Lung microvascular endothelial cell (primary cell): ENCODE data around the gene POLR1E. TPM values are rescaled to one million over a fixed set of nuclear protein-coding genes. Genes with fewer than 3 reads are reported as not detected.
A peak's percentile ranks its signal among the peaks of the same experiment; 100 is the strongest.

ENCODE experiments used
- DNase-seq, 2 donors: peaks; one replicate each; pipeline versions ENCODE4 v3.0.0 to v3.0.0-alpha.2; 2010; ENCODE audit warnings: low read depth in 2 of 2
- total RNA-seq: library from RNA; depleted of rRNA; stranded (reverse); fragments of >200 nt; gene quantifications from 2 replicates; pipeline ENCODE4 v1.2.1, GENCODE V29; 2014

Gene POLR1E
- total RNA-seq, 1 donor from 2014 or later: 10.5 TPM

- DNase-seq: no peak
Measured at GRCh38 chr9:37534901-37535300, 49.2 kb downstream of the POLR1E start.

- no peak for DNase-seq
Measured at GRCh38 chr9:37538099-37538498, 52.4 kb downstream of the POLR1E start.

GRCh38 chr9:37539634-37540033, 53.9 kb downstream of the POLR1E start:
- no peak for DNase-seq

GRCh38 chr9:37540634-37541033, 54.9 kb downstream of the POLR1E start:
- DNase-seq: peak in 1 of 2 donors; percentile 33

- DNase-seq: no peak
Measured at GRCh38 chr9:37541465-37541864, 55.7 kb downstream of the POLR1E start.

GRCh38 chr9:37542488-37542887, 56.7 kb downstream of the POLR1E start:
- DNase-seq: no peak

- no peak for DNase-seq
Measured at GRCh38 chr9:37542895-37543294, 57.1 kb downstream of the POLR1E start.

- DNase-seq: no peak
Measured at GRCh38 chr9:37543468-37543867, 57.7 kb downstream of the POLR1E start.

GRCh38 chr9:37547328-37547878, 61.7 kb downstream of the POLR1E start:
- no peak for DNase-seq

GRCh38 chr9:37549527-37549926, 63.8 kb downstream of the POLR1E start:
- no peak for DNase-seq

- DNase-seq: no peak
Measured at GRCh38 chr9:37550781-37551180, 65.0 kb downstream of the POLR1E start.

GRCh38 chr9:37551468-37551867, 65.7 kb downstream of the POLR1E start:
- DNase-seq: no peak

- no peak for DNase-seq
Measured at GRCh38 chr9:37551888-37552287, 66.1 kb downstream of the POLR1E start.

Other genes with a start within 250 kb of the POLR1E start
- gene GRHPR, start 63.3 kb upstream of the POLR1E start, total RNA-seq: 88.7 and 105 TPM in 2 replicates
- 6.1 and 10.3 TPM in 2 replicates for gene ZBTB5, start 20.5 kb upstream of the POLR1E start, total RNA-seq
- gene FBXO10, start 90.4 kb downstream of the POLR1E start, total RNA-seq: 9.8 and 13.3 TPM in 2 replicates
- 118 and 122 TPM in 2 replicates for gene TOMM5, start 106.6 kb downstream of the POLR1E start, total RNA-seq
- gene FRMPD1, start 165.0 kb downstream of the POLR1E start, total RNA-seq: not detected in 2 replicates